ENCODE measurements around the gene CCDC80.

The CCDC80 gene

DNA sequence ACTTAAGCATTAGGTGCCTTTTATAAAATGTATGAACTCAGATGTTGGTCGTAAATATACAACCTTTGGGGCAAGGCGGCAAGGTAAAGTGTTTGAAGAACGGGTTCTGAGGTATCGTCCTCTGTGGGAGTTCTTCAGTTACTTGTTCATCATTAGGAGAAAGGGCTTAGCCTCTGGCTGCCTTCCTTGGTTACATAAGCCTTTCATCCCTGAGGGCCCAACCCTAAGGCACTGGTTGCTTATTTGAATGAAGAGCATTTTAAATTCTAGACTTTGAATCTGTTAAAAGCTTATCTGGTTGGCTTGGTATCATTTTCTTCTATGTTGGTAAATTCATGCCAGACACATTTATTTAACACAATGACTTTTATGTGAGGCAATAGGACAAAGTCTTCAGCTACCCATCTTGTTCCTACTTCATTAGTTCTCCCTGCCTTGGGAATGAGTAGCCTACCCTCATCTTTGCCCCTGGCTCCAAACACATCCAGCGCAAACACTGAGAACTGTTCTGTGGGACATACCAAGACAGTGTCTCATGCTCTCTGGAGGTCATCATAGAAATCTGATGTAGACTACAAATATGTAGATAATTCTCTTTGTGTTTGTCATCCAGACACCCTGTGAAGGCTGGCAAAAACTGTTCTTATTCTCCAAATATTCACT, 12.4 kb upstream of the CCDC80 start:
- H3K27ac ChIP-seq: peak overlapping the region; percentile 64; the same call in 1 of the 2 replicates
- ChIA-PET CTCF (interaction anchor here (0.6 to 2.0 kb wide), 4 partner anchors 10 to 332 kb away, joined by 3 to 7 read pairs (median 4); no protein-coding TSS in a partner anchor), POLR2A (ENCODE audit: low non-redundant PET) (no interaction called here)
- DNase-seq (ENCODE audit: low spot score): peak; percentile 85
- TF ChIP-seq, protein P1, sequence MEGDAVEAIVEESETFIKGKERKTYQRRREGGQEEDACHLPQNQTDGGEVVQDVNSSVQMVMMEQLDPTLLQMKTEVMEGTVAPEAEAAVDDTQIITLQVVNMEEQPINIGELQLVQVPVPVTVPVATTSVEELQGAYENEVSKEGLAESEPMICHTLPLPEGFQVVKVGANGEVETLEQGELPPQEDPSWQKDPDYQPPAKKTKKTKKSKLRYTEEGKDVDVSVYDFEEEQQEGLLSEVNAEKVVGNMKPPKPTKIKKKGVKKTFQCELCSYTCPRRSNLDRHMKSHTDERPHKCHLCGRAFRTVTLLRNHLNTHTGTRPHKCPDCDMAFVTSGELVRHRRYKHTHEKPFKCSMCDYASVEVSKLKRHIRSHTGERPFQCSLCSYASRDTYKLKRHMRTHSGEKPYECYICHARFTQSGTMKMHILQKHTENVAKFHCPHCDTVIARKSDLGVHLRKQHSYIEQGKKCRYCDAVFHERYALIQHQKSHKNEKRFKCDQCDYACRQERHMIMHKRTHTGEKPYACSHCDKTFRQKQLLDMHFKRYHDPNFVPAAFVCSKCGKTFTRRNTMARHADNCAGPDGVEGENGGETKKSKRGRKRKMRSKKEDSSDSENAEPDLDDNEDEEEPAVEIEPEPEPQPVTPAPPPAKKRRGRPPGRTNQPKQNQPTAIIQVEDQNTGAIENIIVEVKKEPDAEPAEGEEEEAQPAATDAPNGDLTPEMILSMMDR (conservative IDR thresholded peaks at IDR 0.05; ENCODE audit: low read depth): no peak

DNA sequence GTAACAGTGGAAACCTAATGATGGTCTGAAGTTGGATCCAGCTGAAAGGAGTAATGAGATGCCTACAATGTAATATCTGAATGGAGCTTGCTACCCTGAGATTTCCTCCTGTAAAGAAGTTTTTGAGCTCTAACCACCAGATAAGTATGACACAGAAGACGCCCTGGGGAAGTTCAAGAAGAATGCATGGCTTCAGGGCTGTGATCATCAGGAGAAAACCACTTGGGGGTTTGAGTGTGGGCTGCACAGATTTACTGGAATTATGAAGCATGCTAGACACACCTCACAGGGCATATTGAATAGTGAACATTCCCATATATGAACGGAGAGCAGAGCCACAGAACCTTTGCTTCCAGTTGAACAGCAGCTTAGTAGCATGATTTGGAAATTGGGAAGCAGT, 10.6 kb upstream of the CCDC80 start:
- ChIA-PET POLR2A (ENCODE audit: low non-redundant PET) (no interaction called here), CTCF (no interaction called here)
- TF ChIP-seq, protein P1 (conservative IDR thresholded peaks at IDR 0.05; ENCODE audit: low read depth): no peak

GRCh38 chr3:112651071-112651470, 10.1 kb upstream of the CCDC80 start:
- no peak for DNase-seq (ENCODE audit: low spot score)
- TF ChIP-seq, protein P1 (conservative IDR thresholded peaks at IDR 0.05; ENCODE audit: low read depth): no peak
- H3K27ac ChIP-seq: no peak overlapping the region
- POLR2A ChIA-PET (ENCODE audit: low non-redundant PET): no interaction called here
- CTCF ChIA-PET: no interaction called here

More for the DNA sequence above, 10.6 kb upstream of the CCDC80 start:
- DNase-seq (ENCODE audit: low spot score): no peak
- no peak overlapping the region for H3K27ac ChIP-seq

DNA sequence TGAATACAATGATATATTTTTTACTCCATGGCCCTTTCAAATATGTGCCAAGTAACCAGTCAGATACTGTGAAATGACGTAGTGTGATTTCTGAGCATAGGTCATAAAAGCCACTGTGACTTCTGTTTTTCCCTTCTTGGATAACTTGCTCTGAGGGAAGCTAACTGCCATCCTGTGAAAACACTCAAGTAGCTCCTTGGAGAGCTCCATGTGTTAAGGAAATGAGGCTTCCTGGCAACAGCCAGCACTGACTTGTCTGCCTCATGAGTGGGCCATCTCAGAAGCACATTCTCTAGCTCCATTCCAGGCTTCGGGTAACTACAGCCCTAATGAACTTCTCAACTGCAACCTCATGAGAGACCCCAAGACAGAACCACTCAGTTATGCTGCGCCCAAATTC, 9.5 kb upstream of the CCDC80 start:
- POLR2A ChIA-PET (ENCODE audit: low non-redundant PET): no interaction called here
- H3K27ac ChIP-seq: no peak overlapping the region
- CTCF ChIA-PET: no interaction called here
- TF ChIP-seq, protein P1 (conservative IDR thresholded peaks at IDR 0.05; ENCODE audit: low read depth): no peak
- no peak for DNase-seq (ENCODE audit: low spot score)

DNA sequence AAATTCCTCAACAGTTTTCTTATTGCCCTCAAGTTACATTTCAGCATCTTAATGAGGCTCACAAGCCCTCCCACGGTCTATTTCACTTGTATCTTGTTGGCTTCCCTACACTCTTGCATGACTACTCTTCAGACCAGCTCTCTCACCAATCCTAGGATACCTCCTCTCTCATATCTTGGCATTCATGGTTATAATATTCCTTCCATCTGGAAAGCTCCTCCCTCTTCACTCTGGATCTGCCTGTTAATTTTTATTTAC, 8.5 kb upstream of the CCDC80 start:
- ChIA-PET CTCF (no interaction called here), POLR2A (ENCODE audit: low non-redundant PET) (no interaction called here)
- no peak for DNase-seq (ENCODE audit: low spot score)
- no peak overlapping the region for H3K27ac ChIP-seq
- TF ChIP-seq, protein P1 (conservative IDR thresholded peaks at IDR 0.05; ENCODE audit: low read depth): no peak

DNA sequence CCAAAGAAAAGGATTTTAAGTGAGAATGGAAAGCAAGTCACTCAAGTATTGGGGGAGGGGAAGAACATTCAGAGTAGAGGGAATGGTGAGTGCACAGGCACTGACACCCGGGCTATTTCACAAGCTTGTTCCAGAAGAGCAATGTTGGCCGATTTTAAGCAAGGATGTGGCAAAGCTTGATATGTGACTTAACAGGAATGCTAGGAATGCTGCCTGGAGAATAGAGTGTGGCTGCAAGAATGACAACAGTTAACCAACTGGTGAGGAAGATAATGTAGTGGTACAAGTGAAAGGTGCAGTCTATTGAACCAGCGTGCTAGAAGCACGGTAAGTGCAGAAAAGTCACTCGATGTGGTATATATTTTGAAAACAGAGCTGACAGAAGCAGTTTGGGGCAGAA, 6.2 kb upstream of the CCDC80 start:
- no peak overlapping the region for H3K27ac ChIP-seq
- TF ChIP-seq, protein P1 (conservative IDR thresholded peaks at IDR 0.05; ENCODE audit: low read depth): no peak
- peak; percentile 55 for DNase-seq (ENCODE audit: low spot score)
- ChIA-PET POLR2A (ENCODE audit: low non-redundant PET) (no interaction called here), CTCF (no interaction called here)
